HCT116 (cell line): ENCODE measurements around the gene RGL3. TPM values are rescaled to one million over a fixed set of nuclear protein-coding genes. Genes with fewer than 3 reads are reported as not detected.

Source experiments
- ATAC-seq: fragments of 200-7000 bp; cut with Tn5 transposase; 2 replicates; pipeline ENCODE4 v1.9.1; 2020; ENCODE audit warnings: mild to moderate bottlenecking, moderate library complexity
- BruUV-seq: library from RNA; stranded (reverse); fragments of 400-500 nt; replicated peaks from 2 replicates; lab custom pipeline; 2021; lab: Mats Ljungman, UMichigan
- CTCF ChIA-PET: fragments of 300-600 bp; sonication (Branson Sonifier 250); formaldehyde crosslinking; loops from one replicate; lab custom pipeline; 2021; ENCODE audit warnings: antibody characterized with exemption; lab: Charles Lee
- POLR2A ChIA-PET: fragments of 300-600, 350-600 bp; sonication (Branson Sonifier 250); formaldehyde crosslinking; loops from one replicate; lab custom pipeline; 2021; ENCODE audit warnings: antibody characterized with exemption; lab: Charles Lee
- RAD21 ChIA-PET, 2 experiments: fragments of 300-600 bp; sonication (Branson Sonifier 250); formaldehyde crosslinking; loops; one replicate each; lab custom pipeline; 2023; ENCODE audit warnings: low total read pairs in 2 of 2; ENCODE audit not compliant: uncharacterized antibody in 2 of 2, unreplicated experiment in 2 of 2, low non-redundant PET in 1 of 2; lab: Charles Lee
- DNase-seq: peaks from one replicate; pipeline ENCODE4 v3.0.0-alpha.2; 2010; ENCODE audit warnings: low read depth, low spot score
- H2AFZ ChIP-seq: fragments of 200-600 bp; shearing (Covaris generic), sonication (generic); 2 replicates; pipeline ENCODE4 v1.6.1; 2017; ENCODE audit warnings: low read depth, mixed run types, mixed read lengths, antibody characterized with exemption, low read length; ENCODE audit not compliant: poor library complexity, severe bottlenecking
- H3K27ac ChIP-seq: 2 replicates; pipeline ENCODE4 v1.5.1; 2012; ENCODE audit warnings: low read depth, low read length
- H3K27me3 ChIP-seq: fragments of 200-600 bp; sonication (generic); 2 replicates; pipeline ENCODE4 v1.6.1; 2016; ENCODE audit warnings: mixed run types, low read length, mixed read lengths; ENCODE audit not compliant: insufficient read depth
- H3K36me3 ChIP-seq, 2 experiments: fragments of 200-500 bp in 1 of 2; fragments of 200-600 bp in 1 of 2; sonication (Bioruptor generic) in 1 of 2; sonication (generic) in 1 of 2; 2 replicates each; pipeline versions ENCODE4 v1.5.1 to v1.6.1; 2014 to 2016; ENCODE audit warnings: low read length in 2 of 2, inconsistent platforms in 1 of 2, mixed read lengths in 1 of 2, mixed run types in 1 of 2; ENCODE audit not compliant: insufficient read depth in 2 of 2, control insufficient read depth in 1 of 2
- H3K4me1 ChIP-seq, 2 experiments: fragments of 200-600 bp in 1 of 2; sonication (generic) in 1 of 2; 2 replicates each; pipeline versions ENCODE4 v1.5.1 to v1.6.1; 2012 to 2017; ENCODE audit warnings: low read length in 2 of 2, inconsistent platforms in 1 of 2, mild to moderate bottlenecking in 1 of 2, mixed read lengths in 1 of 2, mixed run types in 1 of 2, moderate library complexity in 1 of 2; ENCODE audit not compliant: insufficient read depth in 2 of 2, control insufficient read depth in 1 of 2
- H3K4me2 ChIP-seq: fragments of 200-600 bp; sonication (generic); 2 replicates; pipeline ENCODE4 v1.6.1; 2017; ENCODE audit warnings: mixed run types, low read length, mixed read lengths
- H3K4me3 ChIP-seq, 2 experiments: fragments of 200-600 bp in 1 of 2; sonication (generic) in 1 of 2; replicated peaks in 1 of 2; 2 replicates each; pipeline ENCODE4 v1.5.1; 2011 to 2016; ENCODE audit warnings: low read length in 2 of 2, control low read depth in 1 of 2, low read depth in 1 of 2, mild to moderate bottlenecking in 1 of 2, mixed read lengths in 1 of 2, mixed run types in 1 of 2
- H3K79me2 ChIP-seq: fragments of 200-600 bp; sonication (generic); 2 replicates; pipeline ENCODE4 v1.6.1; 2017; ENCODE audit warnings: mild to moderate bottlenecking, mixed run types, low read length, moderate library complexity, mixed read lengths; ENCODE audit not compliant: insufficient read depth
- H3K9ac ChIP-seq: fragments of 200-600 bp; sonication (generic); 2 replicates; pipeline ENCODE4 v1.6.1; 2016; ENCODE audit warnings: low read length, mixed read lengths
- H3K9me2 ChIP-seq: fragments of 200-600 bp; sonication (generic), shearing (Covaris generic); 2 replicates; pipeline ENCODE4 v1.6.1; 2017; ENCODE audit warnings: mixed run types, mild to moderate bottlenecking, moderate library complexity; ENCODE audit not compliant: insufficient read depth
- H3K9me3 ChIP-seq, 2 experiments: fragments of 200-500 bp in 1 of 2; fragments of 200-600 bp in 1 of 2; sonication (Bioruptor generic) in 1 of 2; sonication (generic) in 1 of 2; 2 replicates each; pipeline ENCODE4 v1.6.1; 2014 to 2017; ENCODE audit warnings: low read length in 2 of 2, mixed read lengths in 2 of 2, inconsistent platforms in 1 of 2, low read depth in 1 of 2, mild to moderate bottlenecking in 1 of 2, mixed run types in 1 of 2, moderate library complexity in 1 of 2; ENCODE audit not compliant: control insufficient read depth in 1 of 2, insufficient read depth in 1 of 2
- H4K20me1 ChIP-seq: fragments of 200-600 bp; sonication (generic), shearing (Covaris generic); 2 replicates; pipeline ENCODE4 v1.6.1; 2017; ENCODE audit warnings: mixed run types, mild to moderate bottlenecking, moderate library complexity; ENCODE audit not compliant: insufficient read depth
- ATF3 ChIP-seq: IDR thresholded peaks from 2 replicates; pipeline ENCODE4 v1.6.1; 2012
- CBX3 ChIP-seq: IDR thresholded peaks from 2 replicates; pipeline ENCODE4 v1.6.1; 2012; ENCODE audit warnings: low read depth
- EGR1 ChIP-seq: IDR thresholded peaks from 2 replicates; pipeline ENCODE4 v1.6.1; 2012; ENCODE audit warnings: low read depth
- EZH2phosphoT487 ChIP-seq: fragments of 200-600 bp; IDR thresholded peaks from 2 replicates; pipeline ENCODE4 v1.6.1; 2018; ENCODE audit warnings: antibody characterized with exemption, borderline replicate concordance
- FOSL1 ChIP-seq: IDR thresholded peaks from 2 replicates; pipeline ENCODE4 v1.6.1; 2012; ENCODE audit warnings: low read depth
- JUND ChIP-seq: IDR thresholded peaks from 2 replicates; pipeline ENCODE4 v1.6.1; 2012
- MAX ChIP-seq: IDR thresholded peaks from 2 replicates; pipeline ENCODE4 v1.6.1; 2012
- POLR2AphosphoS5 ChIP-seq: IDR thresholded peaks from 2 replicates; pipeline ENCODE4 v1.6.1; 2011; ENCODE audit warnings: mild to moderate bottlenecking, low read depth, low read length, moderate library complexity
- RAD21 ChIP-seq: IDR thresholded peaks from 2 replicates; pipeline ENCODE4 v1.6.1; 2012; ENCODE audit warnings: low read depth, mild to moderate bottlenecking
- REST ChIP-seq: IDR thresholded peaks from 2 replicates; pipeline ENCODE4 v1.6.1; 2012; ENCODE audit warnings: low read depth
- SIN3A ChIP-seq: IDR thresholded peaks from 2 replicates; pipeline ENCODE4 v1.6.1; 2012; ENCODE audit warnings: low read depth
- SP1 ChIP-seq: IDR thresholded peaks from 2 replicates; pipeline ENCODE4 v1.6.1; 2012; ENCODE audit warnings: low read depth
- SRF ChIP-seq: IDR thresholded peaks from 2 replicates; pipeline ENCODE4 v1.6.1; 2012; ENCODE audit warnings: low read depth
- TCF7L2 ChIP-seq: IDR thresholded peaks from 2 replicates; pipeline ENCODE4 v1.7.0; 2011; ENCODE audit warnings: borderline replicate concordance, inconsistent platforms; ENCODE audit not compliant: insufficient read depth, insufficient read length; ENCODE audit errors: extremely low read depth
- ZNF274 ChIP-seq: fragments of 200-500 bp; sonication (Bioruptor generic); IDR thresholded peaks from 2 replicates; pipeline ENCODE4 v1.6.1; 2014; ENCODE audit warnings: mild to moderate bottlenecking, low read depth, low read length, inconsistent platforms
- intact Hi-C: fragments of 100-400 bp; cut with micrococcal nuclease; formaldehyde crosslinking; loops from 2 replicates; pipeline ENCODE4 v1.10.0; 2022
- total RNA-seq: library from RNA; stranded (reverse); gene quantifications from one replicate; pipeline ENCODE4 v1.2.1, GENCODE V29; 2021; ENCODE audit not compliant: unreplicated experiment

The RGL3 gene
- total RNA-seq, 1 experiment from 2014 or later = 99.2 TPM

- Histone ChIP-seq H3K9ac (no peak overlapping the region), H3K9me2 (no peaks in the 10 kb centered on the region), H3K4me2 (no peak overlapping the region), H3K36me3 (peaks cover 24 to 26% of the 10 kb centered on the region in 2 experiments; a peak in 3 of 4 replicates), H3K27ac (no peak overlapping the region), H3K4me1 (no peaks in the 10 kb centered on the region), H4K20me1 (no peaks in the 10 kb centered on the region), H3K27me3 (no peaks in the 10 kb centered on the region), H2AFZ (no peak overlapping the region), H3K4me3 (no peak overlapping the region), H3K9me3 (no peaks in the 10 kb centered on the region), H3K79me2 (no peaks in the 10 kb centered on the region)
- ChIA-PET RAD21 (no interaction called here), POLR2A (no interaction called here), CTCF (interaction anchor here (1.9 kb wide), 1 partner anchor 20 kb away, joined by 4 read pairs; no protein-coding TSS in a partner anchor)
- intact Hi-C loops = no loop called here
- no peak for TF ChIP-seq JUND
- TF ChIP-seq SP1 = no peak
- TF ChIP-seq REST = no peak
- TF ChIP-seq ZNF274 = no peak
- TF ChIP-seq FOSL1 = no peak
- no peak for TF ChIP-seq SRF
- TF ChIP-seq SIN3A = no peak
- no peak for TF ChIP-seq POLR2AphosphoS5
- no peak for TF ChIP-seq MAX
- TF ChIP-seq RAD21 = no peak
- no peak for TF ChIP-seq TCF7L2
- TF ChIP-seq EZH2phosphoT487 = no peak
- no peak for TF ChIP-seq CBX3
- TF ChIP-seq EGR1 = no peak
- TF ChIP-seq ATF3 = no peak
- BruUV-seq = no TSS peak
- no peak for DNase-seq
- no peak for ATAC-seq
Observed at GRCh38 chr19:11401808-11402543, 17.1 kb downstream of the RGL3 start.
